MM.1S (cell line): ENCODE data around the gene NAA10.

ENCODE experiments used
- DNase-seq: peaks from one replicate; pipeline ENCODE4 v3.0.0-alpha.2; 2015
- H2AFZ ChIP-seq: fragments of 300-600 bp; sonication (generic); 2 replicates; pipeline ENCODE4 v1.6.0; 2016; ENCODE audit warnings: antibody characterized with exemption, low read length
- H3F3A ChIP-seq: fragments of 300-600 bp; sonication (generic); 2 replicates; pipeline ENCODE4 v1.6.1; 2016; ENCODE audit warnings: mild to moderate bottlenecking, antibody characterized with exemption, low read length, moderate library complexity, mixed read lengths; ENCODE audit not compliant: insufficient read depth
- H3K27ac ChIP-seq: fragments of 300-600 bp; sonication (generic); 2 replicates; pipeline ENCODE4 v1.5.1; 2016; ENCODE audit warnings: mild to moderate bottlenecking, low read length
- H3K27me3 ChIP-seq: fragments of 300-600 bp; sonication (generic); replicated peaks from 2 replicates; pipeline ENCODE4 v1.6.0; 2016; ENCODE audit warnings: low read length; ENCODE audit not compliant: insufficient read depth
- H3K36me3 ChIP-seq: fragments of 300-600 bp; sonication (generic); replicated peaks from 2 replicates; pipeline ENCODE4 v1.6.1; 2016; ENCODE audit warnings: mild to moderate bottlenecking, low read length, mixed read lengths; ENCODE audit not compliant: insufficient read depth
- H3K4me1 ChIP-seq: fragments of 300-600 bp; sonication (generic); 2 replicates; pipeline ENCODE4 v1.6.1; 2016; ENCODE audit warnings: low read length, mixed read lengths
- H3K4me2 ChIP-seq: fragments of 300-600 bp; sonication (generic); 2 replicates; pipeline ENCODE4 v1.6.0; 2016; ENCODE audit warnings: low read depth, low read length
- H3K4me3 ChIP-seq: fragments of 300-600 bp; sonication (generic); 2 replicates; pipeline ENCODE4 v1.5.1; 2016; ENCODE audit warnings: low read length, mixed read lengths
- H3K79me2 ChIP-seq: fragments of 300-600 bp; sonication (generic); 2 replicates; pipeline ENCODE4 v1.6.1; 2016; ENCODE audit warnings: mixed run types, low read length, mixed read lengths
- H3K9ac ChIP-seq: fragments of 300-600 bp; sonication (generic); 2 replicates; pipeline ENCODE4 v1.6.1; 2016; ENCODE audit warnings: low read length, mixed read lengths
- H3K9me2 ChIP-seq: fragments of 300-600 bp; sonication (generic); replicated peaks from 2 replicates; pipeline ENCODE4 v1.6.1; 2016; ENCODE audit warnings: mild to moderate bottlenecking, low read length, mixed read lengths; ENCODE audit not compliant: insufficient read depth
- H3K9me3 ChIP-seq: fragments of 300-600 bp; sonication (generic); replicated peaks from 2 replicates; pipeline ENCODE4 v1.6.1; 2016; ENCODE audit warnings: mild to moderate bottlenecking, low read length, mixed read lengths; ENCODE audit not compliant: insufficient read depth
- H4K20me1 ChIP-seq: fragments of 300-600 bp; sonication (generic); 2 replicates; pipeline ENCODE4 v1.6.1; 2016; ENCODE audit warnings: mild to moderate bottlenecking, low read length, moderate library complexity, mixed read lengths; ENCODE audit not compliant: insufficient read depth
- CTCF ChIP-seq: fragments of 300-600 bp; sonication (generic); IDR thresholded peaks from 2 replicates; pipeline ENCODE4 v1.5.1; 2016; ENCODE audit warnings: antibody characterized with exemption, low read length, mixed read lengths
- EZH2 ChIP-seq: fragments of 300-600 bp; sonication (generic); optimal IDR thresholded peaks from 2 replicates; pipeline ENCODE3; 2017; ENCODE audit warnings: low read depth, mild to moderate bottlenecking, antibody characterized with exemption, low read length, mixed read lengths
- EZH2phosphoT487 ChIP-seq: fragments of 300-600 bp; sonication (generic); IDR thresholded peaks from 2 replicates; pipeline ENCODE4 v1.6.1; 2018; ENCODE audit warnings: antibody characterized with exemption, low read length

The NAA10 gene

GRCh38 chrX:153903238-153903980, 31.4 kb downstream of the NAA10 start:
- Histone ChIP-seq H3K4me1 (0 out of 2 replicates have a peak, but pooled peaks cover 9% of the 10 kb centered on the region), H3K9me3 (no peaks in the 10 kb centered on the region), H3K27ac (no peak overlapping the region), H3K9ac (no peak overlapping the region), H3K9me2 (no peaks in the 10 kb centered on the region), H3K79me2 (no peaks in the 10 kb centered on the region), H4K20me1 (no peaks in the 10 kb centered on the region), H2AFZ (no peak overlapping the region), H3F3A (peaks cover 3% of the 10 kb centered on the region; the same call in 1 of the 2 replicates), H3K4me2 (no peak overlapping the region), H3K4me3 (no peak overlapping the region), H3K27me3 (no peaks in the 10 kb centered on the region), H3K36me3 (no peaks in the 10 kb centered on the region)
- TF ChIP-seq EZH2phosphoT487, result no peak
- no peak for TF ChIP-seq EZH2
- no peak for TF ChIP-seq CTCF
- DNase-seq, result no peak

GRCh38 chrX:153902385-153902784, 32.5 kb downstream of the NAA10 start:
- Histone ChIP-seq H3K27ac (no peak overlapping the region), H3K9ac (no peak overlapping the region), H3K36me3 (no peaks in the 10 kb centered on the region), H3K4me3 (no peak overlapping the region), H2AFZ (no peak overlapping the region), H3K9me2 (no peaks in the 10 kb centered on the region), H3K79me2 (no peaks in the 10 kb centered on the region), H3K9me3 (no peaks in the 10 kb centered on the region), H3K4me2 (no peak overlapping the region), H3K4me1 (0 out of 2 replicates have a peak, but pooled peaks cover 9% of the 10 kb centered on the region), H3K27me3 (no peaks in the 10 kb centered on the region), H3F3A (peaks cover 3% of the 10 kb centered on the region; the same call in 1 of the 2 replicates), H4K20me1 (no peaks in the 10 kb centered on the region)
- DNase-seq, result no peak
- TF ChIP-seq EZH2phosphoT487 (no peak), CTCF (no peak), EZH2 (no peak)

GRCh38 chrX:153901753-153902140, 33.1 kb downstream of the NAA10 start:
- Histone ChIP-seq H3K4me1 (0 out of 2 replicates have a peak, but pooled peaks cover 9% of the 10 kb centered on the region), H3K9ac (no peak overlapping the region), H3K36me3 (no peaks in the 10 kb centered on the region), H3K4me3 (no peak overlapping the region), H4K20me1 (no peaks in the 10 kb centered on the region), H3K27ac (no peak overlapping the region), H3K9me2 (no peaks in the 10 kb centered on the region), H3K4me2 (no peak overlapping the region), H3K9me3 (no peaks in the 10 kb centered on the region), H2AFZ (no peak overlapping the region), H3K79me2 (no peaks in the 10 kb centered on the region), H3K27me3 (no peaks in the 10 kb centered on the region), H3F3A (peaks cover 3% of the 10 kb centered on the region; the same call in 1 of the 2 replicates)
- no peak for TF ChIP-seq EZH2phosphoT487
- no peak for TF ChIP-seq EZH2
- no peak for TF ChIP-seq CTCF
- no peak for DNase-seq
